Neural progenitor cell (in vitro differentiated cells): Measurements from ENCODE around the gene OR4Q3. TPM values are rescaled to one million over a fixed set of nuclear protein-coding genes. Genes with fewer than 3 reads are reported as not detected.
"Not testable (repeated sequence)": the region's sequence is repeated elsewhere in the genome, so short reads cannot be mapped to it uniquely, and the experiment has no call there.

Source experiments
- DNase-seq: peaks from one replicate; pipeline ENCODE4 v3.0.0-alpha.2; 2016; ENCODE audit warnings: low spot score
- H2AFZ ChIP-seq: fragments of 200-600 bp; sonication (generic); replicated peaks from 2 replicates; pipeline ENCODE4 v1.6.1; 2016; ENCODE audit warnings: antibody characterized with exemption
- H3F3A ChIP-seq: fragments of 200-600 bp; sonication (generic); 2 replicates; pipeline ENCODE4 v1.6.1; 2016; ENCODE audit warnings: antibody characterized with exemption, low read depth
- H3K27ac ChIP-seq: fragments of 200-600 bp; sonication (generic); 2 replicates; pipeline ENCODE4 v1.5.1; 2016; ENCODE audit warnings: mild to moderate bottlenecking
- H3K27me3 ChIP-seq: fragments of 200-600 bp; sonication (generic); 2 replicates; pipeline ENCODE4 v1.6.1; 2016; ENCODE audit warnings: mild to moderate bottlenecking, moderate library complexity
- H3K36me3 ChIP-seq: fragments of 200-600 bp; sonication (generic); 2 replicates; pipeline ENCODE4 v1.5.1; 2016
- H3K4me1 ChIP-seq: fragments of 200-600 bp; sonication (generic); 2 replicates; pipeline ENCODE4 v1.6.1; 2016; ENCODE audit warnings: mixed run types
- H3K4me2 ChIP-seq: fragments of 200-600 bp; sonication (generic); 2 replicates; pipeline ENCODE4 v1.6.1; 2016
- H3K4me3 ChIP-seq: fragments of 200-600 bp; sonication (generic); 2 replicates; pipeline ENCODE4 v1.5.1; 2016
- H3K79me2 ChIP-seq: fragments of 200-600 bp; sonication (generic); 2 replicates; pipeline ENCODE4 v1.6.1; 2016; ENCODE audit warnings: low read depth
- H3K9ac ChIP-seq: fragments of 200-600 bp; sonication (generic); 2 replicates; pipeline ENCODE4 v1.6.1; 2016
- H3K9me3 ChIP-seq: fragments of 200-600 bp; sonication (generic); 2 replicates; pipeline ENCODE4 v1.5.1; 2016; ENCODE audit warnings: low read depth
- H4K20me1 ChIP-seq: fragments of 200-600 bp; sonication (generic); 2 replicates; pipeline ENCODE4 v1.6.1; 2016; ENCODE audit warnings: low read depth
- H3K27ac Mint-ChIP-seq: 3 replicates; pipeline ENCODE4 v1.8.0; 2021; ENCODE audit warnings: mixed read lengths
- H3K27me3 Mint-ChIP-seq: 2 replicates; pipeline ENCODE4 v1.8.0; 2022; ENCODE audit warnings: low read depth, mild to moderate bottlenecking, inconsistent platforms, moderate library complexity, mixed read lengths; ENCODE audit not compliant: insufficient read depth
- H3K36me3 Mint-ChIP-seq: 3 replicates; pipeline ENCODE4 v1.8.0; 2021; ENCODE audit warnings: mixed read lengths
- H3K4me1 Mint-ChIP-seq: 3 replicates; pipeline ENCODE4 v1.8.0; 2021; ENCODE audit warnings: mixed read lengths
- H3K4me3 Mint-ChIP-seq: 3 replicates; pipeline ENCODE4 v1.8.0; 2021; ENCODE audit warnings: mild to moderate bottlenecking, moderate library complexity, mixed read lengths
- H3K9me3 Mint-ChIP-seq: 3 replicates; pipeline ENCODE4 v1.8.0; 2020; ENCODE audit warnings: mixed read lengths
- CTCF ChIP-seq: fragments of 200-600 bp; sonication (generic); IDR thresholded peaks from 2 replicates; pipeline ENCODE4 v1.5.1; 2017; ENCODE audit warnings: antibody characterized with exemption, mild to moderate bottlenecking
- EZH2 ChIP-seq: fragments of 200-600 bp; sonication (generic); IDR thresholded peaks from 2 replicates; pipeline ENCODE4 v1.6.1; 2017; ENCODE audit warnings: antibody characterized with exemption, mild to moderate bottlenecking, moderate library complexity
- EZH2phosphoT487 ChIP-seq: fragments of 200-600 bp; sonication (generic); IDR thresholded peaks from 2 replicates; pipeline ENCODE4 v1.6.1; 2017; ENCODE audit warnings: antibody characterized with exemption
- small RNA-seq: library from RNA; depleted of rRNA; stranded (forward); fragments of <200 nt; gene quantifications from one replicate; pipeline ENCODE3, GENCODE V24; 2015
- total RNA-seq: library from RNA; depleted of rRNA; stranded (reverse); fragments of >200 nt; gene quantifications from 2 replicates; pipeline ENCODE4 v1.2.3, GENCODE V29; 2015; ENCODE audit warnings: low replicate concordance

The OR4Q3 gene
- total RNA-seq, 1 donor from 2014 or later, result not detected

DNA sequence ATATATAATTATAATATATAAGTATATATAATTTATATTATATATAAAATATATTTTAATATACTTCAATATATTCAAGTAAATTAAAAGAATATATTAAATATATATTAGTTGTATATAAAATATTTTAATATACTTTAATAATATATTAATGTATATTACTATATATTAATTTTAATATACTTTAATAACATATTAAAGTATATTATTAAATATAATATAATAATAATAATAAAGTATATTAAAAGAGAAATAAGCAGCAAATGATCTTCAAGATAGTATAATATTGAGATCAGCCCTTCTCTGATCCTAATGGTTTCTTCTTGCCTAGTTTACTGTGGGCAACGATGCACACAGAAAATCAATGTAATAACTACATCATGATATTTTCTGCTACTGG is 32.2 kb downstream of the OR4Q3 start:
- DNase-seq, result no peak

GRCh38 chr14:19785848-19786247 is 42.5 kb downstream of the OR4Q3 start:
- H3K9me3 Mint-ChIP-seq, result peaks cover 26% of the 10 kb centered on the region
- H3K27ac ChIP-seq, H3K27ac Mint-ChIP-seq, H3K79me2 ChIP-seq, H3K4me2 ChIP-seq, H3K4me3 Mint-ChIP-seq, DNase-seq, H3K36me3 Mint-ChIP-seq, H3K27me3 Mint-ChIP-seq, H3K4me1 ChIP-seq, H2AFZ ChIP-seq, H3K27me3 ChIP-seq, H3K4me1 Mint-ChIP-seq, H4K20me1 ChIP-seq, H3K36me3 ChIP-seq, H3F3A ChIP-seq, H3K9ac ChIP-seq, H3K4me3 ChIP-seq: not testable (repeated sequence)
- H3K9me3 ChIP-seq, result peaks cover 81% of the 10 kb centered on the region

More for the DNA sequence above, 32.2 kb downstream of the OR4Q3 start:
- Histone ChIP-seq H2AFZ (no peak overlapping the region), H3K36me3 (no peaks in the 10 kb centered on the region), H3K9me3 (peaks cover 79% of the 10 kb centered on the region), H3K9ac (no peak overlapping the region), H4K20me1 (no peaks in the 10 kb centered on the region), H3K79me2 (no peaks in the 10 kb centered on the region), H3K4me1 (no peaks in the 10 kb centered on the region), H3K4me3 (no peak overlapping the region), H3K27me3 (no peaks in the 10 kb centered on the region), H3F3A (no peaks in the 10 kb centered on the region), H3K4me2 (no peak overlapping the region), H3K27ac (no peak overlapping the region)
- TF ChIP-seq EZH2 (no peak), CTCF (no peak), EZH2phosphoT487 (no peak)
- H3K4me3 Mint-ChIP-seq, result no peak overlapping the region
- no peak overlapping the region for H3K27ac Mint-ChIP-seq
- H3K36me3 Mint-ChIP-seq, result no peaks in the 10 kb centered on the region
- H3K4me1 Mint-ChIP-seq, result no peaks in the 10 kb centered on the region
- no peaks in the 10 kb centered on the region for H3K27me3 Mint-ChIP-seq
- H3K9me3 Mint-ChIP-seq, result peaks cover 52% of the 10 kb centered on the region

DNA sequence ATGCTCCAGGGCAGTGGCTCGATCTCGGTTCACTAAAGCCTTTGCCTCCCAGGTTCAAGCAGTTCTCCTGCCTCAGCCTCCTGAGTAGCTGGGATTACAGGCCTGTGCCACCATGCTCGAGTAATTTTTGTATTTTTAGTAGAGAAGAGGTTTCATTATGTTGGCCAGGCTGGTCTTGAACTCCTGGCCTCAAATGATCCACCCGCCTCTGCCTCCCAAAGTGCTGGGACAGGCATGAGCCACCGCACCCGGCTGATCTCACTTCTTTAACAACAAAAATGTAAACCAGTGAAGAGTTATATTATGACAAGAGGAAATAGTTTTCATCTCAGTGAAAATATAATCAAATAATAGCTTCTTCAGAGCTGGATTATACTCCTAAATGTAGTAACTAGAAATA is 43.9 kb downstream of the OR4Q3 start:
- not testable (repeated sequence) for H3K27me3 ChIP-seq, H3K36me3 Mint-ChIP-seq, H3K27ac Mint-ChIP-seq, H3K36me3 ChIP-seq, H3K4me3 ChIP-seq, H2AFZ ChIP-seq, H3K4me3 Mint-ChIP-seq, DNase-seq, H3K4me2 ChIP-seq, H3K79me2 ChIP-seq, H3K4me1 Mint-ChIP-seq, H3K4me1 ChIP-seq, H3F3A ChIP-seq, H3K27me3 Mint-ChIP-seq, H4K20me1 ChIP-seq, H3K27ac ChIP-seq, H3K9ac ChIP-seq
- peaks cover 21% of the 10 kb centered on the region for H3K9me3 Mint-ChIP-seq
- H3K9me3 ChIP-seq, result peaks cover 85% of the 10 kb centered on the region

GRCh38 chr14:19788150-19788549 is 44.8 kb downstream of the OR4Q3 start:
- H3K27ac ChIP-seq, H3K4me3 Mint-ChIP-seq, H3K36me3 Mint-ChIP-seq, H3K79me2 ChIP-seq, H3K27me3 ChIP-seq, H2AFZ ChIP-seq, H3K4me2 ChIP-seq, H3K27me3 Mint-ChIP-seq, H3K4me1 Mint-ChIP-seq, H3K27ac Mint-ChIP-seq, H3K4me1 ChIP-seq, H3K36me3 ChIP-seq, DNase-seq, H3F3A ChIP-seq, H3K4me3 ChIP-seq, H3K9ac ChIP-seq, H4K20me1 ChIP-seq: not testable (repeated sequence)
- peaks cover 17% of the 10 kb centered on the region for H3K9me3 Mint-ChIP-seq
- H3K9me3 ChIP-seq, result peaks cover 85% of the 10 kb centered on the region

DNA sequence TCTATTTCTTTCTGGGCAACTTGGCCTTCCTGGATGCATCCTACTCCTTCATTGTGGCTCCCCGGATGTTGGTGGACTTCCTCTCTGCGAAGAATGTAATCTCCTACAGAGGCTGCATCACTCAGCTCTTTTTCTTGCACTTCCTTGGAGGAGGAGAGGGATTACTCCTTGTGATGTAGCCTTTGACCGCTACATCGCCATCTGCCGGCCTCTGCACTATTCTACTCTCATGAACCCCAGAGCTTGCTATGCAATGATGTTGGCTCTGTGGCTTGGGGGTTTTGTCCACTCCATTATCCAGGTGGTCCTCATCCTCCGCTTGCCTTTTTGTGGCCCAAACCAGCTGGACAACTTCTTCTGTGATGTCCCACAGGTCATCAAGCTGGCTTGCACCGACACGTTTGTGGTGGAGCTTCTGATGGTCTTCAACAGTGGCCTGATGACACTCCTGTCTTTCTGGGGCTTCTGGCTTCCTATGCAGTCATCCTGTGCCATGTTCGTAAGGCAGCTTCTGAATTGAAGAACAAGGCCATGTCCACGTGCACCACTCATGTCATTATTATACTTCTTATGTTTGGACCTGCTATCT is 53.2 kb downstream of the OR4Q3 start:
- H3K27ac ChIP-seq, H3K36me3 Mint-ChIP-seq, H3K27me3 ChIP-seq, H3K27ac Mint-ChIP-seq, H3K4me1 Mint-ChIP-seq, H2AFZ ChIP-seq, DNase-seq, H3K27me3 Mint-ChIP-seq, H3K4me2 ChIP-seq, H3K79me2 ChIP-seq, H3F3A ChIP-seq, H3K36me3 ChIP-seq, H3K9ac ChIP-seq, H4K20me1 ChIP-seq, H3K4me3 Mint-ChIP-seq, H3K4me1 ChIP-seq, H3K4me3 ChIP-seq: not testable (repeated sequence)
- H3K9me3 ChIP-seq, result peaks cover 68% of the 10 kb centered on the region
- peaks cover 22% of the 10 kb centered on the region for H3K9me3 Mint-ChIP-seq

Small RNA genes lying within 50 kb of the gene (small RNA-seq; reads per million reads assigned to genes)
- not detected for gene AL512310.1

Other genes with a start within 250 kb of the OR4Q3 start
- not detected in 2 replicates for gene OR11H2, start 29.7 kb upstream of the OR4Q3 start, total RNA-seq
- gene OR4M1, start 29.9 kb downstream of the OR4Q3 start, total RNA-seq, result not detected in 2 replicates
- not detected in 2 replicates for gene OR4N2, start 60.2 kb downstream of the OR4Q3 start, total RNA-seq
- gene OR4K2, start 131.6 kb downstream of the OR4Q3 start, total RNA-seq, result not detected in 2 replicates
- not detected in 2 replicates for gene OR4K5, start 177.0 kb downstream of the OR4Q3 start, total RNA-seq
- gene OR4K1, start 187.3 kb downstream of the OR4Q3 start, total RNA-seq, result not detected in 2 replicates
- not detected in 2 replicates for gene OR4K15, start 232.0 kb downstream of the OR4Q3 start, total RNA-seq